NCI-H345 treated with DMSO at 0.1 percent for 48 hours (cell line): Measurements from ENCODE around the gene GP1BA.
"Not testable (repeated sequence)": the region's sequence is repeated elsewhere in the genome, so short reads cannot be mapped to it uniquely, and the experiment has no call there.

ENCODE experiments used
- DNase-seq: peaks from one replicate; lab custom pipeline; 2025; ENCODE audit not compliant: unreplicated experiment; lab: John Stamatoyannopoulos, UW

The GP1BA gene

GRCh38 chr17:4901108-4901647 lies 30.9 kb upstream of the GP1BA start:
- DNase-seq = no peak

DNA sequence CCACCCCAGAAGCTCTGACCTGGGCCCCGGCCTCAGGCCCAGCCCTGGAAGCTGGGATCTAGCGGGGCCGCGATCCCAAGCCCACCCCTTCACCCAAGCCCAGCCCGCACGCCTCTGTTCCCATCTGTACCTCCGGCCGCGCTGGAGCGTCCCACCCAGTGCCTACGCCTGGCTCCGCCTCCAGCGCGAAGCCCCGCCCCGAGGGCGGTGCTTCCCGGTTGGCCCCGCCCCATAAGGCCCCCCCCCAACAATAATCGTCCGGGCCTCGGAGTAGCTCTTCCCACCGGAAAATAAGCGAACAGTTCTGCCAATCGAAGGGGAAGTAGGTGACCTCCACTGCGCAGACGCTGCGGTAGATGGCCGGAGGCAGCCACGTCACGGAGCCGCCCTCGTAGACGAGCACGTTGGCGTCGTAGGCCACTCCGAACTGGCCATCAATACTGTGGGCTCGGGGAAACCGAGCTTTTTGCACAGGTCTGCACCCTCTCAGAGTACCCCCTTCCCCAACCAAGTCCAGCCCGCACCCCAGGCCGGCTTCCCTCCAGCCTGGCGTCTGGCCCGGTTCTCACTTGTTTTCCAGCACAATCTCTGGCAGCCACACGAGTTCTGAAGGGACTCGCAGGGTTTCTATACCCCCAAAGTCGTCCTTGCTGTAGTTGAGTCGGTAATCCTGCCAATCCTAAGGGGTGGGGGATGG lies 30.3 kb upstream of the GP1BA start:
- no peak for DNase-seq

DNA sequence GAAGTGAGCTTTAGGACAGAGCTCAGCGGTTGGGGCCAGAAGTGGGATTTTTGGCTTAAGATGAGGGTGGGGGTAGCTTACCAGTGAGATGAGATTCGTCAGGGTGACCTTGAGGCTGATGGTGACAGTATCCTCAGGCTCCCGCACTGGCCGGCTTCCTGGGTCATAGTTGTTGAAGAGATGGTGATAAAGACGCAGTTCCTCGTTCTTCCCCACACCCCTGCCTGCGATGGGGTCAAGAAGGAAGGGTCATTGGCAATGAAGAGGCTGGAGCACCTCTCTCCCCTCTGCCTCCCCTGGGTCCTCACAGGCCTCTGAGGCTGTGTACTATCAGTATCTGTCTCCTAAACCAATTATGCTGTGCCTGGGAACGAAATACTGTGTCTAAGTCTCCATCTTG lies 29.5 kb upstream of the GP1BA start:
- no peak for DNase-seq

GRCh38 chr17:4903051-4903818 lies 28.8 kb upstream of the GP1BA start, which contains the start of gene CHRNE:
TSS of gene CHRNE (minus strand) at chr17:4903098. CDS start at chr17:4903063, 35 bp downstream.
- peak; percentile 54 for DNase-seq

DNA sequence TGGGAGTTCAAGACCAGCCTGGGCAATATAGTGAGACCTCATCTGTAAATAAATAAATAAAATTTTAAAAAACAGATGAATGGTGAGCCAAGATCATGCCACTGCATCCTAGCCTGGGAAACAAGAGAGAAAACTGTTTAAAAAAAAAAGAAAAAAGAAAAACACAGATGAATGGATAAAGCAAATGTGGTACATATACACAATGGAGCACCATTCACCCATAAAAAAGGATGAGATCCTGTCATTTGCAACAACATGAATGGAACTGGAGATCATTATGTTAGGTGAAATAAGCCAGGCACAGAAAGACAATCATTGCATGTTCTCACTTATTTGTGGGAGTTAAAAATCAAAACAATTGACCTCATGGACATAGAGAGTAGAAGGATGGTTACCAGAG lies 25.4 kb upstream of the GP1BA start:
- DNase-seq = not testable (repeated sequence)

GRCh38 chr17:4908301-4908700 lies 23.8 kb upstream of the GP1BA start:
- DNase-seq = no peak

- DNase-seq = peak; percentile 32
These were observed 23.2 kb upstream of the GP1BA start for GRCh38 chr17:4908711-4909496.

- DNase-seq = no peak
These were observed 18.1 kb upstream of the GP1BA start for GRCh38 chr17:4913994-4914393.

DNA sequence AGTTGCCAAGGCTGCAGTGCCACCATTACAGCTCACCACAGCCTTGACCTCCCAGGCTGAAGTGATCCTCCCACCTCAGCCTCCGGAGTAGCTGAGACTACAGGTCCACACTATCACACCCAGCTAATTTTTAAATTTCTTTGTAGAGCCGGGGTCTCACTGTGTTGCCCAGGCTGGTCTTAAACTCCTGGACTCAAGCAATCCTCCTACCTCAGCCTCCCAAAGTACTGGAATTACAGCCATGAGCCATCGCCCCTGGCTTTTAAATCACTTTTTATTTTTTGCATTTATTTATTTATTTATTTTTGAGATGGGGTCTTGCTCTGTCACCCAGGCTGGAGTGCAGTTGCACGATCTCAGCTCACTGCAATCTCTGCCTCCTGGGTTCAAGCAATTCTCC lies 17.5 kb upstream of the GP1BA start:
- DNase-seq = not testable (repeated sequence)

GRCh38 chr17:4919511-4920047 lies 12.5 kb upstream of the GP1BA start:
- no peak for DNase-seq

DNA sequence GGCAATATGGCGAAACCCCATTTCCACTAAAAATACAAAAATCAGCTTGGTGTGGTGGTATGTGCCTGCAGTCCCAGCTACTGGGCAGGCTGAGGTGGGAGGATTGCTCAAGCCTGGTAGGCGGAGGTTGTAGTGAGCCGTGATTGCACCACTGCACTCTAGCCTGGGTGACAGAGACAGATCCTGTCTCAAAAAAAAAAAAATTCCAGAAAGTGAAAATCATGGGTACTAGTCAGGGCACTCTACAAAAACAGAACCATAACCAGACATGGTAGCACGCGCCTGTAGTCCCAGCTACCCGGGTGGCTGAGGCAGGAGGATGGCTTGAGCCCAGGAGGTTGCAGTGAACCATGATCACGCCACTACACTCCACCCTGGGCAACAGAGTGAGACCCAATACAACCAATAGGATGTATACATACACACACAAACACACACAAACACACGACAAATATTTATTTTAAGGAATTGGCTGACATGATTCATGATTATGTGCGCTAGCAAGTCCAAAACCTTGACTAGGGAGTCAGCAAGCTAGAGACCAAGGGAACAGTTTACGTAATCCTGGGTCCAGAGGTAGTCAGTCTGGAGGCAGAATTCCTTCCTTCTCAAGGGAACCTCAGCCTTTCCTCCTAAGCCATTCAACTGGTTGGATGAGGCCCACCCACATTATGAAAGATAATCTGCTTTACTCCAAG lies 11.6 kb upstream of the GP1BA start:
- no peak for DNase-seq

DNA sequence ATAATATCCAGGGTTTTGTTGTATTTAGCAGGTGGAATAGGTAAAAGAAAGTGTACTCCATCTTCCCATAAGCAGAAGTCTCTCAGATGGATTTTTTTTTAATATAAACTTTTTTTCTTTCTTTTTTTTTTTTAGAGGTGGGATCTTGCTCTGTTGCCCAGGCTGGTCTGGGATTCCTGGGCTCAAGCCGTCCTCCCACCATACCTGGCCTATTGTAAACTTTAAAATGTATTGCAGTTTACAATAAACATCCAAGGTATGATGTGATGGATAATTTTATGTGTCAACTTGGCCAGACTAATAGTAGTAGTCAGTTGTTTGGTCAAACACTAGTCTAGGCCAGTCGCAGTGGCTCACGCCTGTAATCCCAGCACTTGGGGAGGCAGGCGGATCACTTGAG lies 10.8 kb upstream of the GP1BA start:
- DNase-seq = no peak

GRCh38 chr17:4926577-4927335 lies 5.3 kb upstream of the GP1BA start:
- not testable (repeated sequence) for DNase-seq

DNA sequence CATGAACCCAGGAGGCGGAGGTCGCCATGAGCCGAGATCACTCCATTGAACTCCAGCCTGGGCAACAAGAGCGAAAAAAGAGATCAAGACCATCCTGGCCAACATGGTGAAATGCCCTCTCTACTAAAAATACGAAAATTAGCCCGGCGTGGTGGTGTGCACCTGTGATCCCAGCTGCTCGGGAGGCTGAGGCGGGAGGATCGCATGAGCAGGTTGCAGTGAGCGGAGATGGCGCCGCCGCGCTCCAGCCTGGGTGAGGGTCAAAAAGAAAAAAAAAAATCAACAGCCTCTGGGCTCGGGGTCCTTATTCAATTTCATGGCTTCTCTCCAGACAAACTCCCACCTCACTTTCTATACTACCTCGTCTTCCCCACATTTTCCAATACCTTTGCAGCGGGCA lies 3.2 kb upstream of the GP1BA start:
- no peak for DNase-seq

DNA sequence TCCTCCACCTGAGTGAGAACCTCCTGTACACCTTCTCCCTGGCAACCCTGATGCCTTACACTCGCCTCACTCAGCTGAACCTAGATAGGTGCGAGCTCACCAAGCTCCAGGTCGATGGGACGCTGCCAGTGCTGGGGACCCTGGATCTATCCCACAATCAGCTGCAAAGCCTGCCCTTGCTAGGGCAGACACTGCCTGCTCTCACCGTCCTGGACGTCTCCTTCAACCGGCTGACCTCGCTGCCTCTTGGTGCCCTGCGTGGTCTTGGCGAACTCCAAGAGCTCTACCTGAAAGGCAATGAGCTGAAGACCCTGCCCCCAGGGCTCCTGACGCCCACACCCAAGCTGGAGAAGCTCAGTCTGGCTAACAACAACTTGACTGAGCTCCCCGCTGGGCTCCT lies 679 bp downstream of the GP1BA start:
- DNase-seq = no peak

DNA sequence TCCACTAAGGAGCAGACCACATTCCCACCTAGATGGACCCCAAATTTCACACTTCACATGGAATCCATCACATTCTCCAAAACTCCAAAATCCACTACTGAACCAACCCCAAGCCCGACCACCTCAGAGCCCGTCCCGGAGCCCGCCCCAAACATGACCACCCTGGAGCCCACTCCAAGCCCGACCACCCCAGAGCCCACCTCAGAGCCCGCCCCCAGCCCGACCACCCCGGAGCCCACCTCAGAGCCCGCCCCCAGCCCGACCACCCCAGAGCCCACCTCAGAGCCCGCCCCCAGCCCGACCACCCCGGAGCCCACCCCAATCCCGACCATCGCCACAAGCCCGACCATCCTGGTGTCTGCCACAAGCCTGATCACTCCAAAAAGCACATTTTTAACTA lies 1.6 kb downstream of the GP1BA start:
- no peak for DNase-seq

GRCh38 chr17:4934173-4934979 lies 2.3 kb downstream of the GP1BA start:
- DNase-seq = no peak

- DNase-seq = no peak
These were observed 3.6 kb downstream of the GP1BA start for GRCh38 chr17:4935650-4936049.

- no peak for DNase-seq
These were observed 4.4 kb downstream of the GP1BA start for GRCh38 chr17:4936436-4936835.
